PC-3 (cell line): ENCODE results near the gene LAMA3. TPM values are rescaled to one million over a fixed set of nuclear protein-coding genes. Genes with fewer than 3 reads are reported as not detected.

Experiments
- ATAC-seq: fragments of 200-7000 bp; cut with Tn5 transposase; 2 replicates; pipeline ENCODE4 v1.9.1; 2020; ENCODE audit warnings: mild to moderate bottlenecking, moderate library complexity
- BruUV-seq: library from RNA; stranded (reverse); fragments of 400-500 nt; replicated peaks from 2 replicates; lab custom pipeline; 2021; lab: Mats Ljungman, UMichigan
- CTCF ChIA-PET: fragments of 300-600 bp; sonication (Branson Sonifier 250); formaldehyde crosslinking; loops from one replicate; lab custom pipeline; 2022; ENCODE audit warnings: antibody characterized with exemption; lab: Charles Lee
- POLR2A ChIA-PET: fragments of 300-600 bp; sonication (Branson Sonifier 250); formaldehyde crosslinking; loops from one replicate; lab custom pipeline; 2022; ENCODE audit warnings: antibody characterized with exemption; ENCODE audit not compliant: unreplicated experiment; lab: Charles Lee
- DNase-seq: peaks from one replicate; pipeline ENCODE4 v3.0.0-alpha.2; 2015
- H2AFZ ChIP-seq: fragments of 300-600 bp; sonication (generic); 2 replicates; pipeline ENCODE4 v1.6.0; 2016; ENCODE audit warnings: antibody characterized with exemption, low read length
- H3F3A ChIP-seq: fragments of 300-600 bp; sonication (generic); one replicate; pipeline ENCODE4 v1.6.0; 2017; ENCODE audit warnings: antibody characterized with exemption, low read length, control low read depth, mild to moderate bottlenecking; ENCODE audit not compliant: unreplicated experiment
- H3K27ac ChIP-seq: fragments of 300-600 bp; sonication (generic); 2 replicates; pipeline ENCODE4 v1.5.1; 2016; ENCODE audit warnings: mild to moderate bottlenecking, low read length
- H3K27me3 ChIP-seq: fragments of 300-600 bp; sonication (generic); 2 replicates; pipeline ENCODE4 v1.6.1; 2016; ENCODE audit warnings: low read length, mixed read lengths
- H3K36me3 ChIP-seq: fragments of 300-600 bp; sonication (generic); 2 replicates; pipeline ENCODE4 v1.6.1; 2016; ENCODE audit warnings: low read depth, mixed run types, low read length, mixed read lengths
- H3K4me1 ChIP-seq: fragments of 300-600 bp; sonication (generic); 2 replicates; pipeline ENCODE4 v1.5.1; 2016; ENCODE audit warnings: low read length; ENCODE audit not compliant: insufficient read depth
- H3K4me2 ChIP-seq: fragments of 300-600 bp; sonication (generic); 2 replicates; pipeline ENCODE4 v1.6.0; 2016; ENCODE audit warnings: low read length
- H3K4me3 ChIP-seq: fragments of 300-600 bp; sonication (generic); 2 replicates; pipeline ENCODE4 v1.5.1; 2016; ENCODE audit warnings: mild to moderate bottlenecking, low read length, mixed read lengths
- H3K79me2 ChIP-seq: fragments of 300-600 bp; sonication (generic); 2 replicates; pipeline ENCODE4 v1.6.1; 2017; ENCODE audit warnings: low read length, mixed read lengths
- H3K9ac ChIP-seq: fragments of 300-600 bp; sonication (generic); 2 replicates; pipeline ENCODE4 v1.6.0; 2016; ENCODE audit warnings: mild to moderate bottlenecking, low read length
- H3K9me2 ChIP-seq: fragments of 300-600 bp; sonication (generic); replicated peaks from 2 replicates; pipeline ENCODE4 v1.6.1; 2016; ENCODE audit warnings: mixed run types, low read length, mixed read lengths
- H3K9me3 ChIP-seq: fragments of 300-600 bp; sonication (generic); 2 replicates; pipeline ENCODE4 v1.6.1; 2016; ENCODE audit warnings: low read length, mixed read lengths
- H4K20me1 ChIP-seq: fragments of 300-600 bp; sonication (generic); 2 replicates; pipeline ENCODE4 v1.6.1; 2016; ENCODE audit warnings: low read length, mixed read lengths
- CTCF ChIP-seq: fragments of 300-600 bp; sonication (generic); conservative IDR thresholded peaks from 2 replicates; pipeline ENCODE4 v1.5.1; 2017; ENCODE audit warnings: antibody characterized with exemption, low read depth, mild to moderate bottlenecking, low read length
- EZH2 ChIP-seq: fragments of 300-600 bp; sonication (generic); IDR thresholded peaks from one replicate; pipeline ENCODE4 v1.6.1; 2017; ENCODE audit warnings: antibody characterized with exemption, mild to moderate bottlenecking, low read length; ENCODE audit not compliant: unreplicated experiment
- EZH2phosphoT487 ChIP-seq: fragments of 300-600 bp; sonication (generic); IDR thresholded peaks from 2 replicates; pipeline ENCODE4 v1.6.1; 2018; ENCODE audit warnings: mild to moderate bottlenecking, antibody characterized with exemption, low read length, borderline replicate concordance
- intact Hi-C: fragments of 100-400 bp; cut with micrococcal nuclease; formaldehyde crosslinking; loops from 2 replicates; pipeline ENCODE4 v1.9.0; 2023
- total RNA-seq: library from RNA; depleted of rRNA; stranded (reverse); fragments of >200 nt; gene quantifications from 2 replicates; pipeline ENCODE4 v1.2.3, GENCODE V29; 2014

LAMA3 gene
- total RNA-seq, 1 experiment from 2014 or later = 224 TPM

- Histone ChIP-seq H3K4me3 (no peak overlapping the region), H3K9ac (no peak overlapping the region), H4K20me1 (no peaks in the 10 kb centered on the region), H3K4me2 (peak overlapping the region; percentile 28), H3K27ac (peak overlapping the region; percentile 86), H3K4me1 (peaks cover 22% of the 10 kb centered on the region), H3K9me3 (peaks cover 6% of the 10 kb centered on the region; the same call in 1 of the 2 replicates), H3K36me3 (peaks cover 27% of the 10 kb centered on the region), H3K79me2 (peaks cover 64% of the 10 kb centered on the region), H3K9me2 (no peaks in the 10 kb centered on the region), H3F3A (no peaks in the 10 kb centered on the region), H2AFZ (no peak overlapping the region), H3K27me3 (no peaks in the 10 kb centered on the region)
- intact Hi-C loops = loop anchor here (10.0 kb wide), 1 partner anchor 206 kb away; the partner anchor contains the start of gene RMC1
- TF ChIP-seq EZH2 (no peak), CTCF (no peak), EZH2phosphoT487 (no peak)
- no TSS peak for BruUV-seq
- peak; percentile 69 for DNase-seq
- ChIA-PET CTCF (no interaction called here), POLR2A (interaction anchor here (0.6 kb wide), 1 partner anchor 84 kb away, joined by 3 read pairs; no protein-coding TSS in a partner anchor)
- no peak; the same call in 1 of the 2 replicates for ATAC-seq
Observed at GRCh38 chr18:23710946-23711345, 21.7 kb downstream of the LAMA3 start.

GRCh38 chr18:23711426-23711825 is 22.2 kb downstream of the LAMA3 start:
- Histone ChIP-seq H3F3A (no peaks in the 10 kb centered on the region), H4K20me1 (no peaks in the 10 kb centered on the region), H3K79me2 (peaks cover 60% of the 10 kb centered on the region), H3K27me3 (no peaks in the 10 kb centered on the region), H3K9ac (no peak overlapping the region), H3K36me3 (peaks cover 24% of the 10 kb centered on the region), H3K4me3 (no peak overlapping the region), H3K27ac (peak overlapping the region; percentile 86), H2AFZ (no peak overlapping the region), H3K4me2 (peak overlapping the region; percentile 28), H3K9me2 (no peaks in the 10 kb centered on the region), H3K4me1 (peaks cover 22% of the 10 kb centered on the region), H3K9me3 (peaks cover 2% of the 10 kb centered on the region; the same call in 1 of the 2 replicates)
- ChIA-PET CTCF (no interaction called here), POLR2A (interaction anchor here (0.6 kb wide), 1 partner anchor 85 kb away, joined by 3 read pairs; no protein-coding TSS in a partner anchor)
- no TSS peak for BruUV-seq
- intact Hi-C loops = loop anchor here (10.0 kb wide), 1 partner anchor 207 kb away; the partner anchor contains the start of gene RMC1
- ATAC-seq (no peak), DNase-seq (no peak)
- no peak for TF ChIP-seq CTCF
- TF ChIP-seq EZH2 = no peak
- TF ChIP-seq EZH2phosphoT487 = no peak

GRCh38 chr18:23712445-23712844 is 23.2 kb downstream of the LAMA3 start:
- POLR2A ChIA-PET = no interaction called here

More at GRCh38 chr18:23712445-23712844, 23.2 kb downstream of the LAMA3 start:
- Histone ChIP-seq H3K27ac (no peak overlapping the region), H3K4me3 (no peak overlapping the region), H3K36me3 (peaks cover 20% of the 10 kb centered on the region; the same call in 1 of the 2 replicates), H3K9me3 (no peaks in the 10 kb centered on the region), H3F3A (no peaks in the 10 kb centered on the region), H4K20me1 (no peaks in the 10 kb centered on the region), H3K9ac (no peak overlapping the region), H3K4me1 (peaks cover 25% of the 10 kb centered on the region), H2AFZ (no peak overlapping the region), H3K4me2 (no peak overlapping the region), H3K9me2 (no peaks in the 10 kb centered on the region), H3K27me3 (no peaks in the 10 kb centered on the region), H3K79me2 (peaks cover 61% of the 10 kb centered on the region)
- peak; percentile 19; the same call in 1 of the 2 replicates for ATAC-seq
- CTCF ChIA-PET = no interaction called here
- TF ChIP-seq EZH2 (no peak), CTCF (no peak), EZH2phosphoT487 (no peak)
- intact Hi-C loops = loop anchor here (10.0 kb wide), 1 partner anchor 208 kb away; the partner anchor contains the start of gene RMC1
- peak; percentile 53 for DNase-seq
- no TSS peak for BruUV-seq
